SIG-M5 (cell line): Measurements from ENCODE around the gene SLC43A3.
"Not testable (repeated sequence)": the region's sequence is repeated elsewhere in the genome, so short reads cannot be mapped to it uniquely, and the experiment has no call there.

Experiments used
- DNase-seq: peaks from one replicate; lab custom pipeline; 2025; lab: John Stamatoyannopoulos, UW

SLC43A3 gene

DNA sequence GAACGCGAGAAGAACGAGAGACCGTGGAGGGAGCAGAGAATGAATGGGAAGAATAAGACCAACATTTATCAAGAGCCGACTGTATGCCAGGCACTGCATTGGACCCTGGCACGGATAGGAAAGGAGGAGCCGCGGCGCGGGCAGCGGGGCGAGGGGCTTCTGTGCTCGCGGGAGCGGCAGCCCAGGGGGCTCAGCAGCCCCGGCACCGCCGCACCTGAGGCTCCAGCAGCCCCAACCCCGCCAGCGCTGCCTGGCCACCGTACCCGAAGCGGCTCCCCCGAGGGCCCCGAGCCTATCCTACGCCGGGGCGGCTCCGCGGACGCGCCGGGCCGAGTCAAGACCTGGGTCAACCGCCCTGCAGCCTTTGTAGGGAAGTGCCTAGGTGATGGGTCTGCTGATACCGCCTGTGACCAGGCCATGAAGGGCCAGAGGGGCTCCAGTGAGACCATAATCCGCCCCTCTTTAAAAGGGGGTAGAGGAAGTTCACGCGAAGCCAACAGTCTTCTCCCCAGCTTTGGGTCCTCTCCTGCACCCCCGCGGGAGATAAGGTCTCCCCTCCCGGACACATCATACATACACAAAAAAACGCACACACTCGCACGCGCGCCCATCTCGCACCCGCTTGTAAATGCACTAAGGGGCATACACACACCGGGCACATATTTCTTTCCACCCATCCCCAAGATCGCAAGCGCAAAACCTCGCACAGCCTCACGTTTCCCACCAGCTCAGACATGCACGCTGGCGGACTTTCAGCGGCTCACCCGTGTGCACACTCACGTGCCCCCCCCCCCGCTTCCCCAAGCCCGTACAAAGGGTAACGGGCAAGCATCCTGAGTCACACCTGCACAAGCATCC, 32.5 kb upstream of the SLC43A3 start:
- no peak for DNase-seq

DNA sequence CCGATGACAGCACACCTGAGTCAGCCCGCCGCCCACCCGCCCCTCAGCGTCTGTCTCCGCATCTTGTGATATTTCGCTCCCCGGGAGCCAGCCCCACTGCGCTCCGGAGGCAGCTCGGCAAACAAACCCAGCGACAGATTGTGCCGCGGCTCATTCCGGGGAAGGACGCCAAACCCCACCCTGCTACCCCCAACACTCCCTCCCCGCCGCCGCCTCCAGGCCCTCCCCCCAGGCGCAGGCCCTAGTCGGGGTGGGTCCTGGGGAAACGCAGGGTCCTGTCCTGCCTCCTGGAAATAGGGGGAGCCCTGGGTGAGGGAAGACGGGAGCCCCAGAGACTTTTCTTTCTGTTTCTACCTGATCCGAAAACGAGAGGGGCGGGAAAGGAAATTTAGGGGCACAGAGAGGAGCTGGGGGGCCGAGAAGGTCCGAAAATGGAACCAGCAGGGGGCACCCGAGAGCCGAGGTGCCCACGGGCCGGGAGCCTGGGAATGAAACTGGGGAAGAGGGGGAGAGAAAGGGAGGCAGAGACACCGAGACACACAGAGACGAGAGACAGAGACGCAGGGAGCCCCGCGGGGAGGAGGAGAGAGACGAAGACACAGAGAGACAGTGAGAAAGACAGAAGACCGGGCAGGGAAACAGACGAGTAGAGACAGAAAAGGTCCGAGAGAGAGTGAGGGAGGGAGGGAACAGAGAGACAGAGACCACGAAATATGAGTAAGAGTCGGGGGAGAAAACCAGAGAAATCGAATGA, 31.7 kb upstream of the SLC43A3 start:
- DNase-seq: no peak

DNA sequence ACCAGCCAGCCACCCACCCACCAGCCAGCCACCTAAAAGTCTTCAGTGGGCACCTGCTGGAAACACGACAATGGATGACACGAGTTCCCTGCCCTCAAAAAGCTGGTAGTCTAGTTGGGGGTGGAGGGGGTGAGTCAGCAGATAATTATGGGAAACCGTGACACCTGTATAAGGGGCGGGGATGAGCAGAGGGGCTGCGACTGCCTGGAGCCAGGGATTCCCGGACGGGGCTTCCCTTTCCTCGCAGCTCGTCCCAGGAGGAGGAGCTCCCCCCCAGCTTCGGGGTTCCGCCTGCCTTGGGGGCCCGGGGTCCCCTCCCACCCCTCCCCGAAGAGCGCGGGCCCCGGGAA, 31.1 kb upstream of the SLC43A3 start:
- no peak for DNase-seq

DNA sequence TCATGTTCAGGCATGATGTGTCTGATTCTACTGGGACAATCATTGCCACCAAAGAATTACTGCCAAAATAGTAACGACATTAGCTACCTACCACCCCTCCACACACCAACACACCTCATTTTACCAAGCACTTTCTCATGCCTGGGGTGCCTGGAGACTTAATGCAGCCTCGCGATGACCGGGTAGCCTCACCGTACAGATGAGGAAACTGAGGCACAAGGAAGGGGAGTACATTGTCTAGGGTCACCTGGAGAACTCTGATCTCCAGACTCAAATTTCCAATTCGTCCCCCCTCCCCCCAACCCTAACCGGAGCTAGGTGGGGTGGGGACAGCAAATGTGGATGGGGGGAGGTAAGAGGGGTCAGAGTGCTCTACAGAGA, 30.7 kb upstream of the SLC43A3 start:
- no peak for DNase-seq

GRCh38 chr11:57456960-57457642, 30.2 kb upstream of the SLC43A3 start:
- DNase-seq: no peak

- no peak for DNase-seq
Observed at GRCh38 chr11:57453543-57454177, 26.7 kb upstream of the SLC43A3 start.

DNA sequence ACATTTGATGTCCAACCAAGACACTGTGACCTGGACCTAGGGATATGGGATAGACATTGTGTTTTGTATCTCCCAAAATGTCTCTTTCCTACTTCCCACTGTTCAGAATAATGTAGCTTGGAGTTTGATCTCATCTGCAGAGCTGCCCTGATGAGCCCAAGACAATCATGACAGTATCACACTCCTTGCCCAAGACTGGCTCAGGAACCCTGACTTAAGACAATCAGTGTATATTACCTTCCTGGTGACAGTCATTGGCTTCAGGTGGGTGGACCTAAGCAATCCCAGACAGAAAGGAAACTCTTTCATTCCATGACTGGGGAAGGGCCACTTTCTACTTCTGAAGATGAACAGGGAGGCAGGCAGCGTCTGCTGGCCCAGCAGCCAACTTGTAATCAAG, 19.1 kb upstream of the SLC43A3 start:
- DNase-seq: no peak

DNA sequence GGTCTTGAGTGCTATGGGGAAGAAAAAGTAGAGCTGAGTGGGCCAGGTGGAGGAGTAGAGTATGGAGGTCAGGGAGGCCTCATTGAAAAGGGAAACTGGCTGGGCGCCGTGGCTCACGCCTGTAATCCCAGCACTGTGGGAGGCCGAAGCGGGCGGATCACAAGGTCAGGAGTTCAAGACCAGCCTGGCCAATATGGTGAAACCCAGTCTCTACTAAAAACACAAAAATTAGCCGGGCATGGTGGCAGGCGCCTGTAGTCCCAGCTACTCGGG, 18.1 kb upstream of the SLC43A3 start:
- not testable (repeated sequence) for DNase-seq

- no peak for DNase-seq
Observed at GRCh38 chr11:57444362-57445121, 17.6 kb upstream of the SLC43A3 start.

- no peak for DNase-seq
Observed at GRCh38 chr11:57440744-57441414, 14.0 kb upstream of the SLC43A3 start.

DNA sequence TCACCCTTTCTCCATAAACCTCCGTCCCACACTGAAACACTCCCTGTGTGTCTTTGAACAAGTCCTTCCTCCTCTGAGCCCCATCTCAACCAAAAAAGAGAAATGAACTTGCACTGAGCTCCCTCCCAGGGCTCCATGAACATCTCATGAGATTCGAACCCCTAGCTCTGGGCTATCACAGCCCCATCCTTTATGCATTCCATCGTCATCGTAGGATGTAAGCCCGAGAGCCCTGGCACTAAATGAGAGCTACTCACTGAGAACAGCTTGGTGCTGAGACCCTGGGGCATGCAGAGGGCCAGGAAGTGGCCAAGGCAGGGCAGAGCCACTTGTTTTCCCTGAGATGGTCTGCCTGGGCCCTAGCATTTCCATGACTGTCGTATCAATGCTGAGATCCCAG, 12.9 kb upstream of the SLC43A3 start:
- DNase-seq: no peak

DNA sequence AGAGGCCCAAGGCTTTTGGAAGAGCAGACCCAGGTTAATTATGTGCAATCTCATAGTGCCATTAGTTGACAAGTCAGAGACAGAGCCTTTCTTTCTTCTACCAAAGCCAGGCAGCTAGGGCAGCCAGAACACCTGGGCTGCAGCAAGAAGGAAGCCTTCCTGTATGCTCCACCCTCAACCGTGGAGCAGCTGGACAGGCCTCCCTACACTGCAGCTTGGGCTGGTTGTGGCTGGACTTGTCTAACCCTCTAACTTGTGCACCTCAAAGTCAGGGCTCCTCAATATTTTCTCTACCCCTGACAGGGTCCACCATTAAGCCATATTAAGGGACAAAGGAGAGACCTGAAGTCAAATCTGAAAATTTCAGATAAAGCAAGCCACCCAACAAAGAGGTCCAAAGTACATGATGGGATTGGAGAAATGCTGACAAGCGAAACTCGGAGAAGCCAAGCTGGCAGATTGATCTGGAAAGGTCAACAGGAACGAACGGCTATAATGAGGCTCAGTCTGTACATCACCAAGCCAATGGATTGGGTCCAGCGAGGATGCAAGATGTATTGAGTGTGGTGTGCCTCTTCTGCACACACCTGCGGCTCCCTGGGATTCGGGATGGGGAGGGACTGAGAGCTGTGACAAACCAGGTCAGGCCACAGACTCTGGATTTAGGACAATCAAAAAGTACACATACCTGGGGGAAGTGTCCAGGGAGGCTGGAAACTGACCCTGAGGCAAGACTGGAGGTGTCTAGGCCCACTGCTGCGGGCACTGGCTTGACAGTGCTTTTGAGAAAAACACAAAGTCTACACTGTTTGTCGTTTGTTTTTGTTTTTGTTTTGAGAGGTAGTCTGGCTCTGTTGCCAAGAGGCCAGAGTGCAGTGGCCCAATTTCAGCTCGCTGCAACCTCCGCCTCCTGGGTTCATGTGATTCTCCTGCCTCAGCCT, 11.7 kb upstream of the SLC43A3 start:
- DNase-seq: no peak

DNA sequence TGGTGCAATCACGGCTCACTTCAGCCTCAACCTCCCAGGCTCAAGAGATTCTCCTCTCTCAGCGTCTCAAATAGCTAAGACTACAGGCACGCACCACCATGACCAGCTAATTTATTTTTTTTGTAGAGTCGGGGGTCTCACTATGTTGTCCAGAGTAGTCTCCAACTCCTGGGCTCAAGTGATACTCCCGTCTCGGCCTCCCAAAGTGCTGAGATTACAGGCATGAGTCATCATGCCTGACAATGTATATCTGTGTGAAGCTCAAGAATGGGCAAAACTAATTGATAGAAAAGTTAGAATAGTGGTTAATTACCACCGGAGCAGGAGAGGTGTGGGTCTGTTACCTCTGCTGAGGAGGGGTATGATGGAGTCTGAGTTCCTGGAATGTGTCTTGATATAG, 9.1 kb upstream of the SLC43A3 start:
- DNase-seq: no peak

DNA sequence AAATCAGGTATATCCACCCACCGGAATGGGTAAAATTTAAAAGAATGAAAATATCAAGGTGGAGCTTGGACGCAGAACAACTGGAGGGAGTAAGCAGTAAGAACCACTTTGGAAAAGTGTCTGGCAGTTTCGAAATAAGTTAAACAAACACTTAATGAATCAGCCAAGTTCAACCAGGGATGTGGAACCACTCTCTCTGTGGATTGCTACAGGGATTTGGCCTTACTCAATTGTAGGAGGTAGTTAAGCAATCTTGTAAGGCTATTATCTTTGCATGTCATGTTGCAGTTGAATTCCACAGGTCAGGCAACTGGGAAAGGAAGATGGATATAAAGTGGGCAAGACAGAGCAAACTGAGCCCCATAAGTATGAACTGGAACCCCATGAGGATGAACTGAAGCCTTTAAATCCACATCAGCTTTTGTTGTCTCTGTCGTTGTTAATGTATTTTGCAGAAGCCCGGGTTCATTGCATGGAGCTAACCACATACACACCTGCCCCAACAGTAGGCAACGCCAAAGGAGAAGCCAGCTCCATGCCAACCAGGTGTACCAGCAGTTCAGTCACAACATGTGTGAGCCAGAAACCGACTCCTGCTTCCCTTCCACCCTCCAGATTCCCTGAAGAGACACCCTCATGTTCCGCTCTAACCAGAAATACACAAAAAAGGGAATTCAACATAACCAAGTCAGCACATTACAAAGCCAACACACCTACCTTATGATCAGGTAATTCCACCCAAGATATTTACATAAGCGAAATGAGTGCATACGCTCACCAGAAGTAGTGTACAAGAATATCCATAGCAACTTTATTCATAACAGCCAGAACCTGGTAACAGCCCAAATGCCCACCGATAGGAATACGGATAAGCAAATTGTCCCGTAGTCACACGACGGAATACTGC, 8.0 kb upstream of the SLC43A3 start:
- DNase-seq: peak; percentile 62

DNA sequence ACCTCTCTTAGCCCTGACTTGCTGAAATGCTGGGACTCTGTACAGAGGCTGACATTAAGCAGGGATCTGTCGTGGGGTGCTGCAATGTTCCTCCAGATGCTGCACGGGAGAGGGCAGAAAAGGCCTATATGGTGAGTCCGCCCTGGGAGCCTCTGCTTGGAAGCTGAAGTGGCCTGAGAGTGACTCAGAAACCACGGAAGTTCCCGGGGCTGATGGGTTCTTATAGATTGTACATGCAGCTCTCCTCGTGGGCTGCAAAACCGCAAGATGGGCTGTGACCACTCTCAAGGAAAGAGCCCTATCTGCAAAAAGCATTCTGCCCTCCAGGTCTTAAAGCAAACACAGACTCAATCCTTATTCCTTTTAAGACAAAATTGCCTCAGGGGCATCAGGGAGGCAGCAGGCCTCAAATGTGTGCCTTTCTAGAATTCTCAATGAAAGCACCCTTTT, 5.8 kb upstream of the SLC43A3 start:
- peak; percentile 38 for DNase-seq

- DNase-seq: no peak
Observed at GRCh38 chr11:57432149-57432561, 5.2 kb upstream of the SLC43A3 start.

DNA sequence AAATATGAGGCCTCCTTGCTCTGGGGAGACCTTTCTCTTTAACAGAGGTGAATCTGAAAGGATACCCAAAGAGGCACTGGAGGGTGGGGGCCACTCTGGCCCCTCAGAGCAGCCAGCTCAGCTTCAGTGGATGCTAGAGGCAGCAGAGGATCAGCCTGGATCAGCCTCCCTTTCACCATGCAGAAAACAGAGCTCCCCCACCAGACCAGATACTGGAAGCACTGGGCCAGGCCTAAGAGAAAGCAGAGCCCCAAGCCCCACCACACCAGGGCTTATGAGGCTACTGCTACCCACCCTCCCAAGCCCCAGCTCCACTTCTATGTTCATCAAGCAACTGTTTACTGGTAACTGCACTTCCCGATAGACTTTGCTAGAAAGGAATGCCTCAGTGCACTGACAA, 4.0 kb upstream of the SLC43A3 start:
- DNase-seq: no peak

DNA sequence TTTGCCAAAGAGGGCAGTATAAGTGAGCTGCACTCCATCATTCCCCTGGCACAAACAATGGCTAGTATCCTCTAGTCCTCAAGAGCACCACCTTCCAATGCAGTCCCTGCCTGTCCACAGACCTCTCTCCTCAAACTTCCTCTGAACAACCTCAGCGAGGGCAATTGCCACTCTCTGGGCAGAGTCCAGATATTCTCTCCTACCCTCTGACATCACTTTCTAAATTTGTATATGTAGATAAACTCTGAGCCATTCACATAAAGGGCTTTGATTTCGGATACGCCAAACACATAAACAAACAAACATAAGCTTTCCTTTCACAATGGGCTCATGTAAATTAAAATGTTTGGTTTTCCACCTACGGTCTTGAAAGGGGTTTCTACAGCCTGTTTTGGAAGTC, 3.0 kb upstream of the SLC43A3 start:
- no peak for DNase-seq

DNA sequence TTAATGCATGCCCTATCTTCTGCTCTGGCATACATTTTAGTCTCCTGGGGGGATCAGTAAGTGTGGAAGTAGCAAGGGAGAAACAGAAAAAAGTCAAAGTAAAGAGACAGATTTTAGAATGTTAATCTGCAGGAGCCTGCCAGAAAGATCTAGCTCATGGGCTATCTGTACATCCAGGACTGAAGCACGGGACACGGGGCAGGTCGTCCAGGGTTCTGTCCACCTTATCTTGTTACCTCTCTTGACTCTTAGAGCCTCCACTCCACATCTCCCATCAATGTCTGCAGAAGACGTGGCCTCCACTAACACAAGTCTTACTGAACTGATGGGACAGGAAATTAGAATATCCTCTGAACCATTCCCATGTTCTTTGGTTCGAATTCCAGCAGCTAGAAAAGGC, 1.7 kb upstream of the SLC43A3 start:
- no peak for DNase-seq
